Pancreas (tissue), 10 donors: Measurements from ENCODE around the gene PKNOX1. TPM values are rescaled to one million over a fixed set of nuclear protein-coding genes. Genes with fewer than 3 reads are reported as not detected.
"Not testable (repeated sequence)": the region's sequence is repeated elsewhere in the genome, so short reads cannot be mapped to it uniquely, and the experiment has no call there.

Experiments
- ATAC-seq, 4 donors: fragments of 200-7000 bp; cut with Tn5 transposase; one replicate each; pipeline versions ENCODE4 v1.8.0 to v1.9.1; 2020; ENCODE audit warnings: mild to moderate bottlenecking in 4 of 4, moderate library complexity in 4 of 4
- DNase-seq, 6 donors: peaks; one replicate each; pipeline ENCODE4 v3.0.0-alpha.2; 2020
- FAIRE-seq: peaks from 2 replicates; lab custom pipeline; 2012; peaks lifted over from hg19 to GRCh38; lab: Jason Lieb, UNC
- H3K27ac ChIP-seq, 4 donors: fragments of 200-600 bp; sonication (generic); 1 replicate in 3 of 4; 2 replicates in 1 of 4; pipeline versions ENCODE4 v1.5.0 to v1.8.0; 2020
- H3K27me3 ChIP-seq, 4 donors: fragments of 200-600 bp; one replicate each; pipeline ENCODE4 v1.8.0; 2021
- H3K36me3 ChIP-seq, 3 donors: fragments of 200-600 bp; sonication (generic) in 1 of 3; one replicate each; pipeline versions ENCODE4 v1.5.0 to v1.8.0; 2020 to 2021
- H3K4me1 ChIP-seq, 3 donors: fragments of 200-600 bp; one replicate each; pipeline ENCODE4 v1.8.0; 2021
- H3K4me3 ChIP-seq, 4 donors: fragments of 200-600 bp; sonication (generic) in 2 of 4; one replicate each; pipeline versions ENCODE4 v1.5.0 to v1.8.0; 2020 to 2021
- H3K9me3 ChIP-seq, 4 donors: fragments of 200-600 bp; one replicate each; pipeline ENCODE4 v1.8.0; 2021
- CTCF ChIP-seq, 4 donors: fragments of 200-600 bp; sonication (generic) in 3 of 4; IDR thresholded peaks; one replicate each; pipeline versions ENCODE4 v1.5.0 to v1.8.0; 2021; ENCODE audit warnings: antibody characterized with exemption in 4 of 4
- WGBS, 2 donors: extraction: QIAGEN DNeasy Blood & Tissue Kit; methylation state at CpG; one replicate each; pipeline ENCODE4 v1.1.7; 2013; 5-methylcytosine and 5-hydroxymethylcytosine counted together
- intact Hi-C, 3 donors: fragments of 100-400 bp; cut with DNase I; formaldehyde crosslinking; loops; one replicate each; pipeline versions ENCODE4 v1.11.1 to v1.14.2; 2022
- polyA plus RNA-seq, 2 donors: library from polyadenylated mRNA; stranded (reverse); fragments of 200-250 nt; gene quantifications; one replicate each; pipeline ENCODE4 v1.2.3, GENCODE V29; 2013
- total RNA-seq, 6 donors: library from RNA; stranded (reverse); fragmentation: NEBNext Ultra II Directional in 4 of 6; extraction: Animal tissue kit (Norgen Biotek cat#: 25700) in 4 of 6; gene quantifications; one replicate each; pipeline versions ENCODE4 v1.2.1 to v1.2.4, GENCODE V29; 2021 to 2023
- donor health status: healthy with polysubstance abuse.
- donor health status: DM: no; HTN: no; CAD: no; lungs with moderate emphysema.
- donor health status: DM: no; HTN: no; CAD: no.
- donor health status: control.
- donor health status: control.
- donor health status: Bipolar disorder and iron deficiency.
- donor health status: DM: yes; HTN: yes; CAD: no.
- donor health status: DM: no; HTN: no; CAD: no.
- donor health status: DM: no; HTN: no; CAD: no.
- donor health status: DM: yes; HTN: yes; CAD: no.

The PKNOX1 gene
- total and polyA plus RNA-seq, 8 donors = 5.2 to 10.2 (median 6.3) TPM

- Histone ChIP-seq H3K27me3 (no peaks in the 10 kb centered on the region), H3K4me3 (no peak overlapping the region), H3K36me3 (no peaks in the 10 kb centered on the region), H3K4me1 (no peaks in the 10 kb centered on the region), H3K27ac (no peak overlapping the region), H3K9me3 (no peaks in the 10 kb centered on the region)
- TF ChIP-seq CTCF (IDR thresholded peaks at IDR 0.05) = no peak
- 90 to 91% methylated on average over 13 of the region's 13 CpGs for WGBS, 2 donors
- DNase-seq (no peak), ATAC-seq (no peak), FAIRE-seq (no peak)
- intact Hi-C loops = no loop called here
These were observed 9.7 kb upstream of the PKNOX1 start for GRCh38 chr21:42964546-42965210.

GRCh38 chr21:42965211-42965560 lies 9.2 kb upstream of the PKNOX1 start:
- no peaks in the 10 kb centered on the region for H3K4me1 ChIP-seq
- no peaks in the 10 kb centered on the region for H3K36me3 ChIP-seq
- FAIRE-seq (no peak), DNase-seq (no peak), ATAC-seq (no peak)
- no peak overlapping the region for H3K27ac ChIP-seq
- no peaks in the 10 kb centered on the region for H3K27me3 ChIP-seq
- H3K9me3 ChIP-seq = no peaks in the 10 kb centered on the region
- no peak overlapping the region for H3K4me3 ChIP-seq
- WGBS, 2 donors = 65 to 82% methylated on average over 3 of the region's 3 CpGs
- intact Hi-C loops = no loop called here
- TF ChIP-seq CTCF (IDR thresholded peaks at IDR 0.05) = no peak

GRCh38 chr21:42967616-42968015 lies 6.7 kb upstream of the PKNOX1 start:
- intact Hi-C loops = not testable (repeated sequence)

GRCh38 chr21:42969193-42969600 lies 5.2 kb upstream of the PKNOX1 start:
- 54% methylated on average over 6 of the region's 6 CpGs for WGBS, 2 donors

More at GRCh38 chr21:42967616-42968015, 6.7 kb upstream of the PKNOX1 start:
- not testable (repeated sequence) for ATAC-seq, H3K27me3 ChIP-seq, DNase-seq, FAIRE-seq, H3K36me3 ChIP-seq, H3K27ac ChIP-seq, H3K9me3 ChIP-seq, H3K4me1 ChIP-seq, H3K4me3 ChIP-seq
- WGBS, 2 donors = 96 to 97% methylated on average over 9 of the region's 9 CpGs

GRCh38 chr21:42970946-42971653 lies 3.3 kb upstream of the PKNOX1 start:
- Histone ChIP-seq H3K36me3 (no peaks in the 10 kb centered on the region), H3K4me1 (peaks cover 0 to 13% (median 6%) of the 10 kb centered on the region in 3 donors), H3K4me3 (no peak overlapping the region), H3K27ac (peak overlapping the region in 1 of 4 donors; percentile 78), H3K9me3 (no peaks in the 10 kb centered on the region), H3K27me3 (no peaks in the 10 kb centered on the region)
- FAIRE-seq (no peak), DNase-seq (no peak), ATAC-seq (no peak)
- 80 to 81% methylated on average over 7 of the region's 7 CpGs for WGBS, 2 donors
- intact Hi-C loops = no loop called here
- TF ChIP-seq CTCF (IDR thresholded peaks at IDR 0.05) = no peak

More at GRCh38 chr21:42969193-42969600, 5.2 kb upstream of the PKNOX1 start:
- no peaks in the 10 kb centered on the region for H3K9me3 ChIP-seq
- intact Hi-C loops = no loop called here
- peaks cover 0 to 8% (median 6%) of the 10 kb centered on the region in 3 donors for H3K4me1 ChIP-seq
- FAIRE-seq (no peak), DNase-seq (no peak), ATAC-seq (no peak)
- no peaks in the 10 kb centered on the region for H3K27me3 ChIP-seq
- H3K4me3 ChIP-seq = no peak overlapping the region
- no peaks in the 10 kb centered on the region for H3K36me3 ChIP-seq
- no peak overlapping the region for H3K27ac ChIP-seq
- no peak for TF ChIP-seq CTCF (IDR thresholded peaks at IDR 0.05)
